ENCODE results near the gene OR2G6.
"Not testable (repeated sequence)": the region's sequence is repeated elsewhere in the genome, so short reads cannot be mapped to it uniquely, and the experiment has no call there.

OR2G6 gene

DNA sequence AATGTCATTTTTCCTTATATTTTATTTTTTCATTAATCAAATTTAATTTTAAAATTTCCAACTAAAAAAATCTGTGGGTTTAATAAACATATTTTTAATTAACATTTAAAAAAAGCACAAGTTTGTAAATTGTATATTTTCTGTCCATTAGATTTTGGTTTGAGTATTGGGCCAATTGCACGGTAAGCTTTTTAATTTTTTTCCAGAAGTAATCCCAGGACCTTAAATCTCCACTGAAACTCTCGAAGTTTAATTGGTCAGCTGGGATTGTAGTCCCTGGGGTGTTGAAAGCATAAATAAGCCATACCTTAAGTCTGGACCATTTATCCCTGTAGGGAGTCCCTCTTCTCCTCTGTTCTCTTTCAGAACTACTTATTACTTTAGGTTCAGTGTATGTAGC is at the start of gene OR2G6:
Gene OR2G6, plus strand, starts transcription at position 301 of the 400 bp plus-strand sequence. CDS start 13,574 bp downstream, outside the sequence.
- not testable (repeated sequence) for DNase-seq

DNA sequence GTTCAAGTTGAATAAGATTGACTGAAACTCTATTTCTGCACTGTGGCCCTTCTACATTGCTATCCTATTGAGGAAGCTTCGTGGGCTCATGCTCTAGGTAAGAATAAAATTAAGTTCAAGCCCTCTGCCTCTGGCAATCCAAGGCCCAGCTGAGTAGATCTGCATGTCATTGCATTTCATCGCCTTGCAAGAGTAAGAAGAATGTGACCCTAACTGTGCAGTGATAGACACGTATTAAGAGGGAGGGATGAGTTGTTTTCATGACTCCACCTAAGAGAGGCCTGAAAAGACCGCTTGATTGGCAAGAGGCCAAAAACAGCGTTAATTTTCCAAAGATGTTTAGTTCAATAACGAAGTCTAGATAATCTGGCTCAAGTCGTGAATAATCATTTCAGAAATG is 48.8 kb upstream of the OR2G6 start:
- DNase-seq, result not testable (repeated sequence)

DNA sequence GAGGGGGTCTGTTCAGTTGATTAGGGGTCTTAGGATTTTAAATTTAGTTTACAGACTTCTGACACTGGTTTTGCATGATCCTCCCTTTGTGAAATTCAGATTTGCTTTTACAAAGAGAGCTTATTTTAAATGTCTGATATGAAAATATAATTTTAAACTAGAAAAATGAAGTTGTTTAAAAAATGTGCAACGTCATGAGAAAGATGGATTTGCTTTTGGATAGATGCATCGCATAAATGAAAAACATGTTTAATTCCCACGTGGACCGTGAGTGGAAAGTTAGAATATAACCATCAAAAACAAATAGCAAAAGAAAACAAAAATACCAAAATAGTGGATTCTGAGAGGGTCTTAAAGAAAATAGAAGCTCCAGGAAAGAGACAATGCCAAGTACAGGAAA is 36.7 kb upstream of the OR2G6 start:
- no peak for DNase-seq

GRCh38 chr1:248472111-248472510 is 35.8 kb upstream of the OR2G6 start:
- not testable (repeated sequence) for DNase-seq

DNA sequence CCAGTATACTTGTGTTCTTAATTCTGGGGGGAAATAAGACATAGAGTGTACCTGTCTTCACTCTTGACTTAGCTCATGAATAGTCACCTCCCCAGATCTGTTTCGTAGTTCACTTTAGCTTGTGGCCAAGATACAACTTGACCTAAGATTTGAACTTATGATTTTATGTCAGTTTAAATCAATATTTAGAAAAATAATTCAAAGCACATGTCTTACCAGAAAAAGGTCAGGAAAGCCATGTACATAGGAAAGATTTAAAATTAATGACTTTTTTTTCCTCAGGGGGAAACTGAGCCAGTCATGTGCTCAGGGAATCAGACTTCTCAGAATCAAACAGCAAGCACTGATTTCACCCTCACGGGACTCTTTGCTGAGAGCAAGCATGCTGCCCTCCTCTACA is 34.8 kb upstream of the OR2G6 start, which contains the start of gene OR2T3:
Gene OR2T3, plus strand, starts transcription at position 301 of the 400 bp plus-strand sequence. Its CDS starts 0 bp downstream, at position 301.
- not testable (repeated sequence) for DNase-seq

DNA sequence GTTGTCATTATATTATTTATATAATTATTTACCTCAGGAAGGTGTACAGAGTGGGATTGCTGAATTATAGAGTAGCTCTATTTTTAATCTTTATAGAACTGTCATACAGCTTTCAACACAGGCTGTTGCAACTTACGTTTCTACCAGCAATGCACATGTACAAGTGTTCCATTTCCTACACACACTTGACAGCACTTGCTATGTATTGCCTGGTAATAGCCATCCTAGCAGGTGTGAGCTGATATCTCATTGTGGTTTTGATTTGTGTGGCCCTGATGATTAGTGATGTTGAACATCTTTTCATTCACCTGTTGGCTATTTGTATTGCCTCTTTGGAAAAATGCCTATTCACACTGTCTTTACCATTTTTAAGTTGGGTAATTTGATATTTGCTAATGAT is 32.2 kb upstream of the OR2G6 start:
- DNase-seq, result not testable (repeated sequence)

DNA sequence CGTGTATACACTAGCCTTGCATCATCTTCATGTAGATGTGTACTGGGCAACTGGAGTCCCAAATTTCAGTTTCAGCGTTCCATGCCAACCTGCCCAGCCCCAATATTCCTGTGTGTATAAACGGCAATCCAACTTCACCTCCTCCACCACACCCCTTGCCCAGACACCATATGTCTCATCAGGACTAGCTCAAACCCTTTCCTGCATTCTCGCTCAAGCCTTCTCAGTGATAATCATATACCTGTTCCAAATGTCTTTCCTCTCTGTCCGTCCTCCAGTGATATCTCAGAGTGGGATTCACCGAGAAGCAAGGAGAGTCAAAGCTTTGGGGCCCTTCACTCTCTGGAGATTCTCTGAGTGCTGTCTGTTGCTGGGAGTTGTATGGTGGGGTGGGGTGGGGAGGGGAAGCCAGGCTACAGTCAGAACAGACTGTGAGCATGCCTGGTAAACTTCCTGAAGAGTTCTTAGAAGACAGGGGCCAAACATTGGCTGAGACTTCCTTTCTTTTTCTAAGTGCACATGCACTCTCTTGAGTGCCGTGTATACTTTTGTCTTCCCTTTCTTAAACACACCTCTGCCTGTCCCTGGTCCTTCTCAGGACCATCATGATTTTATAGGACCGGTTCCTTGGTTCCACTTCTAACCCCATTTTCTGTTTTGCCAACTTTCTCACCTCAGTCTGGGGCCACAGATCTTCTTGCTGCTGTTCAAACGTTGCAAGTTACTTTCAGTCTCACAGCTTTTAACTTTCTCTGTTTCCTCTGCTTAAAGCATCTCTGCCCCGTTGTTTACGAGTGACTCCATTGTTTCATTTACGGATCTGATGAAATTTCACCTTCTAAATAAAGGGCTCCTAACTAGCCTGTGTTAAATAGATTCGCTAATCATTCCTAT is 25.9 kb upstream of the OR2G6 start:
- DNase-seq, result not testable (repeated sequence)

GRCh38 chr1:248488289-248488688 is 19.6 kb upstream of the OR2G6 start, which contains the start of gene OR2T5:
OR2T5 (plus strand) TSS chr1:248488589; CDS start chr1:248488589, 0 bp downstream.
- DNase-seq, result not testable (repeated sequence)

DNA sequence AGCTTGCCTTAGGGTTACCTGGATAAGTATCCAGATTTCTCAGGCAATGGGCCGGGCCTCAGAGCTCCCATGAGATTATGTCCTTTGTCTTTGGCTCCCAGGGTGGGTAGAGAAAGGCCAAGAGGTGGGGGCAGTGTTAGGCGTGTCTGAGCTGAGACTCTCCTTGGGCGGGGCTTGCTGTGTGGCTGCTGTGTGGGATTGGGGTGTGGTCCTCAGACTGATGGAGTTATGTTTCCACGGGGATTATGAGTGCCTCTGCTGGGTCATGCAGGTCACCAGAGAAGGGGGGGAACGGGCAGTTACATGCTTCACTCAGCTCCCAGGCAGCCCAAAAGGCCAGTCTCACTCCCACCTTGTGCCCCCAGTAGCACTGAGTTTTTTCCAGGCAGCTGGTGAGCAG is 11.2 kb upstream of the OR2G6 start:
- DNase-seq, result not testable (repeated sequence)

- DNase-seq, result not testable (repeated sequence)
Observed at GRCh38 chr1:248500305-248501035, 7.4 kb upstream of the OR2G6 start.

DNA sequence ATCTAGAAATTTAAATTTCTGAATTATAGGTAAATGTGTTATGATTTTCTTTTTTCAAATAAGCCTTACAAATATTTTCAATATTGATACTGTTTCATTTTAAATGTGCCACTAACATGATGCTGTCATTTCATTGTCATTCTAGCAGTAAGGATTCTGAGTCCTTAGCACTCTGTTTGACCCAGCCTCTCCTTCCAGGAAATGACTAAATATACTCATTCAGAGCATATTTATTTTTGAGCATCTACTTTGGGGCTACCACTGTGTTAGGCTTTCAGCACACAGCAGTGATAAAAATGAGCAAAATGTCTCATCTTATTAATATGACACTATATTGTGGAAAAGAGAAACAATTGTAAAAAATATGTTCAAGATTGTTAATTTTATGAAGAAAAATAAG is 2.3 kb downstream of the OR2G6 start:
- not testable (repeated sequence) for DNase-seq

DNA sequence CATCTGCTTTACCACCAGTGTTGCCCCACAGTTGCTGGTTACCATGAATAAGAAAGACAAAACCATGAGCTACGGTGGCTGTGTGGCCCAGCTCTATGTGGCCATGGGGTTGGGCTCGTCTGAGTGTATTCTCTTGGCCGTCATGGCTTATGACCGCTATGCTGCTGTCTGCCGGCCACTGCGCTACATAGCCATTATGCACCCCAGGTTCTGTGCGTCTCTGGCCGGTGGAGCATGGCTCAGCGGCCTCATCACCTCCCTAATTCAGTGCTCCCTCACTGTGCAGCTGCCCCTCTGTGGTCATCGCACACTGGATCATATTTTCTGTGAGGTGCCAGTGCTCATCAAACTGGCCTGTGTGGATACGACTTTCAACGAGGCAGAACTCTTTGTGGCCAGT is 14.0 kb downstream of the OR2G6 start:
- DNase-seq, result no peak

- DNase-seq, result not testable (repeated sequence)
Observed at GRCh38 chr1:248537449-248537848, 29.6 kb downstream of the OR2G6 start.

- not testable (repeated sequence) for DNase-seq
Observed at GRCh38 chr1:248547383-248547782, 39.5 kb downstream of the OR2G6 start.

- DNase-seq, result not testable (repeated sequence)
Observed at GRCh38 chr1:248551027-248551426, 43.2 kb downstream of the OR2G6 start.

- not testable (repeated sequence) for DNase-seq
Observed at GRCh38 chr1:248562672-248563071, 54.8 kb downstream of the OR2G6 start, which contains the start of gene OR2T29. OR2T29 (minus strand) TSS chr1:248562772; CDS start chr1:248559491, 3,281 bp downstream.

GRCh38 chr1:248565530-248566373 is 57.9 kb downstream of the OR2G6 start:
- not testable (repeated sequence) for DNase-seq

GRCh38 chr1:248569049-248569448 is 61.2 kb downstream of the OR2G6 start:
- not testable (repeated sequence) for DNase-seq

DNA sequence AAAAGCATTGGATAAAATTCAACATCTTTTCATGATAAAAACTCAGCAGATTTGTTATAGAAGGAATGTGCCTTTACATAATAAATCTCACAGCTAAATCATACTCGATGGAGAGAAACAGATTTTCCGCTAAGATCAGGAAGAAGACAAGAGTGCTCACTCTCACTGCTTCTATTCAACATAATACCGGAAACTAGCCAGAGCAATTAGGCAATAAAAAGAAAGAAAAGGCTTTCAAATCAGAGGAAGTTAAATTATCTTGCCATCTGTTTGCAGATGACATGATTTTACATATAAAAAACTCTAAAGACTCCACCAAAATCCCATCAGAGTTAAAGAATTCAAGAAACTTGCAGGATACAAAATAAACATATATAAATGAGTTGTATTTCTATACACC is 62.9 kb downstream of the OR2G6 start:
- not testable (repeated sequence) for DNase-seq

GRCh38 chr1:248572049-248572448 is 64.2 kb downstream of the OR2G6 start:
- not testable (repeated sequence) for DNase-seq

GRCh38 chr1:248573856-248574255 is 66.0 kb downstream of the OR2G6 start:
- DNase-seq, result not testable (repeated sequence)

DNA sequence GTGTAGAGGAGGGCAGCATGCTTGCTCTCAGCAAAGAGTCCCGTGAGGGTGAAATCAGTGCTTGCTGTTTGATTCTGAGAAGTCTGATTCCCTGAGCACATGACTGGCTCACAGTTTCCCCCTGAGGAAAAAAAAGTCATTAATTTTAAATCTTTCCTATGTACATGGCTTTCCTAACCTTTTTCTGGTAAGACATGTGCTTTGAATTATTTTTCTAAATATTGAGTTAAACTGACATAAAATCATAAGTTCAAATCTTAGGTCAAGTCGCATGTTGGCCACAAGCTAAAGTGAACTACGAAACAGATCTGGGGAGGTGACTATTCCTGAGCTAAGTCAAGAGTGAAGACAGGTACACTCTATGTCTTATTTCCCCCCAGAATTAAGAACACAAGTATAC is 66.8 kb downstream of the OR2G6 start, which contains the start of gene OR2T34:
Gene OR2T34, minus strand, starts transcription at position 101 of the 400 bp plus-strand sequence. Its CDS starts 0 bp downstream, at position 101.
- DNase-seq, result not testable (repeated sequence)

Measured in GDM1 (cell line).